ENCODE data around the gene AKAP12. TPM values are rescaled to one million over a fixed set of nuclear protein-coding genes. Genes with fewer than 3 reads are reported as not detected.
A peak's percentile ranks its signal among the peaks of the same experiment; 100 is the strongest.

Gene AKAP12
- total and polyA plus RNA-seq, 2 experiments from 2014 or later = 90.1 to 137 TPM

- TF ChIP-seq ETS1 (IDR thresholded peaks at IDR 0.05) (no peak), ZNF331 (CRISPR knock-in tag; IDR thresholded peaks at IDR 0.05; ENCODE audit: low read depth) (no peak)
Observed at GRCh38 chr6:151232899-151233298, 6.9 kb upstream of the AKAP12 start (continued).

GRCh38 chr6:151233731-151234130, 6.0 kb upstream of the AKAP12 start:
- Histone ChIP-seq H3F3A (replicated peaks; ENCODE audit: low read depth) (no peaks in the 10 kb centered on the region), H3K27ac (ENCODE audit: low read depth) (no peak overlapping the region), H3K36me3 (ENCODE audit: insufficient read depth) (no peaks in the 10 kb centered on the region), H4K20me1 (replicated peaks; ENCODE audit: insufficient read depth) (no peaks in the 10 kb centered on the region), H3K4me3 (no peak overlapping the region), H3K4me2 (no peak overlapping the region), H3K4me1 (ENCODE audit: insufficient read depth) (peaks cover 13% of the 10 kb centered on the region; the same call in 1 of the 2 replicates), H3K79me2 (replicated peaks; ENCODE audit: insufficient read depth) (no peaks in the 10 kb centered on the region), H3K9me2 (ENCODE audit: insufficient read depth) (no peaks in the 10 kb centered on the region), H3K27me3 (ENCODE audit: insufficient read depth) (peaks cover 4% of the 10 kb centered on the region; the same call in 1 of the 2 replicates), H2AFZ (no peak overlapping the region)
- ATAC-seq = no peak
- Mint-ChIP-seq H3K36me3 (ENCODE audit: low read depth) (no peaks in the 10 kb centered on the region), H3K27ac (0 out of 2 replicates have a peak overlapping the region, but pooled peaks have one; percentile 12), H3K9me3 (no peaks in the 10 kb centered on the region), H3K27me3 (ENCODE audit: insufficient read depth, low read depth, poor library complexity) (peaks cover 10% of the 10 kb centered on the region), H3K4me3 (no peak overlapping the region), H3K4me1 (peaks cover 14% of the 10 kb centered on the region)
- no peak for TF ChIP-seq POLR2AphosphoS5 (IDR thresholded peaks at IDR 0.05; ENCODE audit: low read depth)
- no peak for TF ChIP-seq CREB1 (CRISPR knock-in tag; IDR thresholded peaks at IDR 0.05; ENCODE audit: low read depth)
- TF ChIP-seq ETS1 (IDR thresholded peaks at IDR 0.05) = no peak
- no peak for TF ChIP-seq STAT1 (IDR thresholded peaks at IDR 0.05; ENCODE audit: unreplicated experiment)
- TF ChIP-seq NANOG (IDR thresholded peaks at IDR 0.05; ENCODE audit: borderline replicate concordance) = no peak
- no peak for TF ChIP-seq REST (IDR thresholded peaks at IDR 0.05; ENCODE audit: unreplicated experiment)
- no peak for TF ChIP-seq ZNF114 (CRISPR knock-in tag; IDR thresholded peaks at IDR 0.05)
- no peak for TF ChIP-seq ZNF331 (CRISPR knock-in tag; IDR thresholded peaks at IDR 0.05; ENCODE audit: low read depth)
- no peak for TF ChIP-seq EZH2 (IDR thresholded peaks at IDR 0.05; ENCODE audit: low read depth, unreplicated experiment)
- no peak for TF ChIP-seq ZNF462 (CRISPR knock-in tag; IDR thresholded peaks at IDR 0.05)
- no peak for DNase-seq (ENCODE audit: low spot score)

Measured in GM23338 (cell line).